Kidney epithelial cell (primary cell): ENCODE measurements around the gene CTRL. TPM values are rescaled to one million over a fixed set of nuclear protein-coding genes. Genes with fewer than 3 reads are reported as not detected.

Source experiments
- DNase-seq: peaks from one replicate; pipeline ENCODE4 v3.0.0-alpha.2; 2010; ENCODE audit warnings: low read depth
- H3K27me3 ChIP-seq: 2 replicates; pipeline ENCODE4 v1.6.0; 2011; ENCODE audit warnings: low read length; ENCODE audit not compliant: control insufficient read depth, insufficient read depth
- H3K36me3 ChIP-seq: 2 replicates; pipeline ENCODE4 v1.5.1; 2011; ENCODE audit warnings: low read length; ENCODE audit not compliant: control insufficient read depth, insufficient read depth
- H3K4me3 ChIP-seq: 2 replicates; pipeline ENCODE4 v1.5.1; 2011; ENCODE audit warnings: low read depth, mild to moderate bottlenecking, control low read depth, low read length
- CTCF ChIP-seq: IDR thresholded peaks from 2 replicates; pipeline ENCODE4 v1.5.1; 2011; ENCODE audit warnings: mild to moderate bottlenecking, moderate library complexity, low read length, control low read depth, inconsistent platforms; ENCODE audit not compliant: insufficient read depth, poor library complexity, severe bottlenecking
- total RNA-seq: library from RNA; depleted of rRNA; stranded (reverse); fragments of >200 nt; gene quantifications from 2 replicates; pipeline ENCODE4 v1.2.3, GENCODE V29; 2015

Gene CTRL
- total RNA-seq, 1 donor from 2014 or later, result not detected

- H3K36me3 ChIP-seq, result peaks cover 4% of the 10 kb centered on the region
- no peak for TF ChIP-seq CTCF
- H3K27me3 ChIP-seq, result no peaks in the 10 kb centered on the region
- no peak overlapping the region for H3K4me3 ChIP-seq
- DNase-seq, result no peak
Observed at GRCh38 chr16:67950335-67950843, 18.7 kb upstream of the CTRL start.

DNA sequence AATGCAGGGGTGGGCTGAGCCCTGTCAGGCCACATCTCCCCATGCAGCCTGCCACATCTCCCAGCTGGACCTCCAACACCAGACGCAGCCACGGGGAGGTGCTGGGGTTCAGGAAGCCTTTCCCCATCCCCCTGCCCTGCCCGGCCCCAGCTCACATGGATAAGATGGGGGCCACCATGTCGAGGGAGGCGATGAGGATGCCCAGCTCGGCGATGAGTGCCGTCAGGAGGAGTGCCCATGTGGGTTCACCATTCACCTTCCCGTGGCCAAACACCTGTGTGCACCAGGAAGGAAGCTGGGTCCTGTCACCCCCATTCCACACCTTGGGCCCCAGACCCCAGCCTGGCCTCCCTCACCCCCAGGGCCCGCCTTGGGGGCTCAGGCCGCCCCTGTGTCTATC is 18.0 kb upstream of the CTRL start:
- Histone ChIP-seq H3K4me3 (no peak overlapping the region), H3K36me3 (peaks cover 2% of the 10 kb centered on the region), H3K27me3 (no peaks in the 10 kb centered on the region)
- DNase-seq, result no peak
- TF ChIP-seq CTCF, result no peak

- peaks cover 2% of the 10 kb centered on the region for H3K36me3 ChIP-seq
- H3K27me3 ChIP-seq, result no peaks in the 10 kb centered on the region
- TF ChIP-seq CTCF, result no peak
Observed at GRCh38 chr16:67948015-67948414, 16.4 kb upstream of the CTRL start.

DNA sequence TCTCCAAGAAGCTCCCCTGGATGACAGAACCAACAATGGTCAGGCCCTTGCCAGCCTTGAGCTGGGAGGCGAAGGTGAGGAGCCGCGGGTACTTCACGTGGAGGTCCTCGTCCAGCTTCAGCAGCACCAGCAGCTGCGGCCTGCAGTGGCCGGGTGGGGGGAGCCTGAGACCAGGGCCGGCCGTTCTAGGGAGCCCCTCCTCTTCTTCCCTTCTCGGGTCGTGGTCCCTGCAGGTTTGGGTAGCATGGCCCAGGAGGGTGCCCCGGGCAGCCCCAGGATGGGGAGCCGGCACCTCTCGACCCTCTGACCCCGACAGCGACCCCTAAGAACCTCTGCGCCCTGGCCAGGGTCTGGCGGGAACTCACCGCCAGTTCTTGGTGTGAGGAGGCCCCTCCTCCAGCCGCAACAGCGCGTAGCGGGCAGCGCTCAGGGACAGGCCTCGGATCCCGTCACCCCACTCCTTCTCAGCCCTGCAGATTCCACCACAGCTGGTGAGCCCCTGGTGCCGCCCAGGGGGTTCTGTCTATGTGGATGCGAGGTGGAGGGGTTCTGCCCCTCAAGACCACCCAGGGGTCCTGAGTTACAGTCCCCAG is 15.4 kb upstream of the CTRL start:
- no peak for DNase-seq
- Histone ChIP-seq H3K27me3 (no peaks in the 10 kb centered on the region), H3K36me3 (peaks cover 2% of the 10 kb centered on the region), H3K4me3 (no peak overlapping the region)
- TF ChIP-seq CTCF, result no peak

More at GRCh38 chr16:67948015-67948414, 16.4 kb upstream of the CTRL start:
- DNase-seq, result no peak
- H3K4me3 ChIP-seq, result no peak overlapping the region

- DNase-seq, result no peak
- TF ChIP-seq CTCF, result no peak
- H3K27me3 ChIP-seq, result no peaks in the 10 kb centered on the region
- peaks cover 1% of the 10 kb centered on the region for H3K36me3 ChIP-seq
- no peak overlapping the region for H3K4me3 ChIP-seq
Observed at GRCh38 chr16:67946128-67946569, 14.5 kb upstream of the CTRL start.
